HepG2 (cell line): ENCODE results near the gene NSMCE3. TPM values are rescaled to one million over a fixed set of nuclear protein-coding genes. Genes with fewer than 3 reads are reported as not detected.

Source experiments
- ATAC-seq: fragments of 200-7000 bp; cut with Tn5 transposase; 3 replicates; pipeline ENCODE4 v1.9.1; 2020; ENCODE audit warnings: mild to moderate bottlenecking, moderate library complexity
- BruUV-seq: library from RNA; stranded (reverse); fragments of 400-500 nt; replicated peaks from 2 replicates; lab custom pipeline; 2021; lab: Mats Ljungman, UMichigan
- CTCF ChIA-PET: fragments of 300-600 bp; formaldehyde crosslinking; extraction: SDS; loops from one replicate; lab custom pipeline; 2021; ENCODE audit warnings: low total read pairs, inconsistent platforms, low intra/inter-chr PET ratio; lab: Yijun Ruan, JAX
- POLR2A ChIA-PET: fragments of 350-600 bp; sonication (Branson Sonifier 250); formaldehyde crosslinking; loops from one replicate; lab custom pipeline; 2020; ENCODE audit warnings: antibody characterized with exemption, inconsistent platforms; lab: Yijun Ruan, JAX
- DNase-seq: peaks from one replicate; pipeline ENCODE4 v3.0.0-alpha.2; 2015; ENCODE audit warnings: low spot score
- FAIRE-seq: peaks from 3 replicates; lab custom pipeline; 2011; peaks lifted over from hg19 to GRCh38; lab: Jason Lieb, UNC
- H2AFZ ChIP-seq: one replicate; pipeline ENCODE4 v1.6.1; 2011; ENCODE audit warnings: low read length, inconsistent platforms
- H3K27ac ChIP-seq: fragments of 300-600 bp; 3 replicates; pipeline ENCODE4 v1.8.0; 2011; ENCODE audit warnings: mixed run types, mild to moderate bottlenecking, mixed read lengths, low read length, inconsistent platforms; ENCODE audit not compliant: insufficient read depth; ENCODE audit errors: extremely low read length
- H3K27me3 ChIP-seq, 2 experiments: fragments of 200-600 bp in 1 of 2; 2 replicates in 1 of 2; 3 replicates in 1 of 2; pipeline versions ENCODE4 v1.6.0 to v1.8.0; 2011; ENCODE audit warnings: low read length in 2 of 2, mild to moderate bottlenecking in 2 of 2, moderate library complexity in 2 of 2, inconsistent platforms in 1 of 2; ENCODE audit not compliant: insufficient read depth in 2 of 2, control insufficient read depth in 1 of 2
- H3K36me3 ChIP-seq, 2 experiments: fragments of 200-600 bp in 1 of 2; replicated peaks in 1 of 2; 2 replicates in 1 of 2; 3 replicates in 1 of 2; pipeline versions ENCODE4 v1.5.1 to v1.8.0; 2011; ENCODE audit warnings: low read length in 2 of 2, inconsistent platforms in 1 of 2; ENCODE audit not compliant: insufficient read depth in 2 of 2, control insufficient read depth in 1 of 2
- H3K4me1 ChIP-seq: 2 replicates; pipeline ENCODE4 v1.5.1; 2012; ENCODE audit warnings: low read length, inconsistent platforms; ENCODE audit not compliant: insufficient read depth
- H3K4me2 ChIP-seq: 2 replicates; pipeline ENCODE4 v1.6.0; 2011; ENCODE audit warnings: low read depth, low read length, inconsistent platforms
- H3K4me3 ChIP-seq, 3 experiments: fragments of 200-600 bp in 1 of 3; sonication (generic), shearing (Covaris generic) in 1 of 3; replicated peaks in 1 of 3; 2 replicates each; pipeline ENCODE4 v1.5.1; 2011 to 2016; ENCODE audit warnings: low read length in 3 of 3, inconsistent platforms in 2 of 3, low read depth in 2 of 3, mild to moderate bottlenecking in 2 of 3, control low read depth in 1 of 3, mixed read lengths in 1 of 3; ENCODE audit not compliant: insufficient read depth in 1 of 3
- H3K79me2 ChIP-seq: one replicate; pipeline ENCODE4 v1.6.1; 2011; ENCODE audit warnings: low read length, inconsistent platforms; ENCODE audit not compliant: insufficient read depth
- H3K9ac ChIP-seq: 2 replicates; pipeline ENCODE4 v1.6.0; 2011; ENCODE audit warnings: mild to moderate bottlenecking, low read depth, low read length, inconsistent platforms; ENCODE audit not compliant: insufficient read depth
- H3K9me3 ChIP-seq: 2 replicates; pipeline ENCODE4 v1.5.1; 2012; ENCODE audit warnings: mild to moderate bottlenecking, low read length
- H4K20me1 ChIP-seq: 2 replicates; pipeline ENCODE4 v1.6.0; 2011; ENCODE audit warnings: inconsistent platforms, mild to moderate bottlenecking, low read length, moderate library complexity; ENCODE audit not compliant: insufficient read depth
- HHEX ChIP-seq: IDR thresholded peaks from 2 replicates; pipeline ENCODE4 v1.6.1; 2016; ENCODE audit warnings: control low read depth
- KDM4B ChIP-seq: sonication (generic); formaldehyde crosslinking; IDR thresholded peaks from 2 replicates; pipeline ENCODE4 v1.4.0; 2020; ENCODE audit warnings: missing genetic modification reagents
- KLF11 ChIP-seq: IDR thresholded peaks from 2 replicates; pipeline ENCODE4 v1.6.1; 2016; ENCODE audit warnings: missing compliant biosample characterization
- PLSCR1 ChIP-seq: sonication (generic); formaldehyde crosslinking; IDR thresholded peaks from 2 replicates; pipeline ENCODE4 v1.5.0; 2020; ENCODE audit warnings: missing genetic modification reagents, mild to moderate bottlenecking, borderline replicate concordance
- TEF ChIP-seq: sonication (generic); formaldehyde crosslinking; IDR thresholded peaks from 2 replicates; pipeline ENCODE4 v1.5.0; 2020; ENCODE audit warnings: missing genetic modification reagents
- ZBTB37 ChIP-seq: sonication (generic); formaldehyde crosslinking; IDR thresholded peaks from 2 replicates; pipeline ENCODE4 v1.4.0; 2020; ENCODE audit warnings: mild to moderate bottlenecking, missing genetic modification reagents
- ZMYM3 ChIP-seq: sonication (generic); formaldehyde crosslinking; IDR thresholded peaks from 2 replicates; pipeline ENCODE4 v1.5.1; 2020; ENCODE audit warnings: mild to moderate bottlenecking, missing genetic modification reagents
- ZNF17 ChIP-seq: sonication (generic); formaldehyde crosslinking; IDR thresholded peaks from 2 replicates; pipeline ENCODE4 v1.5.0; 2020; ENCODE audit warnings: mild to moderate bottlenecking, missing genetic modification reagents
- ZNF557 ChIP-seq: sonication (generic); formaldehyde crosslinking; IDR thresholded peaks from 2 replicates; pipeline ENCODE4 v1.4.0; 2020; ENCODE audit warnings: missing genetic modification reagents
- ZNF710 ChIP-seq: sonication (generic); formaldehyde crosslinking; IDR thresholded peaks from 2 replicates; pipeline ENCODE4 v1.5.0; 2020; ENCODE audit warnings: mild to moderate bottlenecking, missing genetic modification reagents, borderline replicate concordance
- ZNF746 ChIP-seq: sonication (generic); formaldehyde crosslinking; IDR thresholded peaks from 2 replicates; pipeline ENCODE4 v1.8.0; 2022; ENCODE audit warnings: mild to moderate bottlenecking, missing genetic modification reagents
- WGBS: methylation state at CpG from one replicate; pipeline ENCODE4 v1.1.6; 2017; ENCODE audit warnings: low lambda C conversion rate; 5-methylcytosine and 5-hydroxymethylcytosine counted together
- in situ Hi-C: cut with HindIII; loops from 2 replicates; pipeline ENCODE4 v1.10.0; 2017; ENCODE audit warnings: low pct_unique_long_range_greater_than_20kb; ENCODE audit not compliant: extremely low pct_ligation_motif_present
- intact Hi-C: fragments of 100-400 bp; cut with micrococcal nuclease; formaldehyde crosslinking; loops from one replicate; pipeline ENCODE4 v1.10.0; 2022; ENCODE audit not compliant: unreplicated experiment
- polyA plus RNA-seq, 8 experiments: library from polyadenylated mRNA; depleted of rRNA in 3 of 8; stranded (reverse) in 7 of 8; unstranded in 1 of 8; fragments of >200 nt; fragmentation: Illumina TruSeq in 4 of 8; extraction: Trizol in 4 of 8; gene quantifications; 2 replicates each; pipeline versions ENCODE4 v1.2.1 to v1.2.3, GENCODE V29; 2011 to 2016; ENCODE audit warnings: low read depth in 4 of 8, missing spikeins in 1 of 8, mixed read lengths in 1 of 8; ENCODE audit not compliant: insufficient read depth in 1 of 8
- total RNA-seq, 5 experiments: library from RNA; depleted of rRNA; stranded (reverse); fragments of >200 nt; fragmentation: Illumina TruSeq; extraction: Trizol; gene quantifications; 2 replicates each; pipeline ENCODE4 v1.2.3, GENCODE V29; 2016; ENCODE audit warnings: low read depth in 1 of 5

The NSMCE3 gene
- total and polyA plus RNA-seq, 2 of the 13 experiments (the other 11 are each of a cell fraction or from before 2014, with no cell fraction given), result 3.0 to 3.7 TPM

- no peaks in the 10 kb centered on the region for H3K36me3 ChIP-seq
These were observed 13.8 kb upstream of the NSMCE3 start for GRCh38 chr15:29283381-29283780.

More at GRCh38 chr15:29283381-29283780, 13.8 kb upstream of the NSMCE3 start:
- TF ChIP-seq ZNF557 (CRISPR knock-in tag), result no peak
- TF ChIP-seq ZNF17, result no peak
- no peak for TF ChIP-seq TEF (CRISPR knock-in tag)
- no peak for TF ChIP-seq ZNF710
- TF ChIP-seq ZMYM3 (CRISPR knock-in tag), result no peak
- TF ChIP-seq PLSCR1 (CRISPR knock-in tag), result no peak
- no peak for TF ChIP-seq KLF11
- no peak for TF ChIP-seq KDM4B (CRISPR knock-in tag)
- no peak for TF ChIP-seq HHEX
- TF ChIP-seq ZBTB37, result no peak
- no peak for TF ChIP-seq ZNF746 (CRISPR knock-in tag)
- no peak for FAIRE-seq
- CTCF ChIA-PET, result no interaction called here
- no peak overlapping the region for H3K4me3 ChIP-seq
- BruUV-seq, result no TSS peak
- H3K27me3 ChIP-seq, result peaks cover 0 to 3% of the 10 kb centered on the region in 2 experiments; a peak in 1 of 5 replicates
- H3K27ac ChIP-seq, result no peak overlapping the region
- in situ Hi-C loops, result no loop called here
- no peak overlapping the region for H3K9ac ChIP-seq
- 0% methylated on average over 1 of the region's 1 CpG for WGBS
- H4K20me1 ChIP-seq, result no peaks in the 10 kb centered on the region
- no peaks in the 10 kb centered on the region for H3K79me2 ChIP-seq
- no peak overlapping the region for H3K4me2 ChIP-seq
- H2AFZ ChIP-seq, result no peak overlapping the region
- intact Hi-C loops, result no loop called here
- DNase-seq, result no peak
- ATAC-seq, result no peak
- no peaks in the 10 kb centered on the region for H3K4me1 ChIP-seq
- 0 out of 2 replicates have a peak, but pooled peaks cover 4% of the 10 kb centered on the region for H3K9me3 ChIP-seq
- POLR2A ChIA-PET, result no interaction called here
